Activated CD4-positive, alpha-beta T cell treated with anti-CD3 and anti-CD28 coated beads, Interleukin-2, amount 10 ng/mL, durations not matched to agents 24 days and 14 days (primary cell): ENCODE results near the gene MRE11. TPM values are rescaled to one million over a fixed set of nuclear protein-coding genes. Genes with fewer than 3 reads are reported as not detected.
A peak's percentile ranks its signal among the peaks of the same experiment; 100 is the strongest.

Source experiments
- DNase-seq: peaks from one replicate; pipeline ENCODE4 v3.0.0; 2022
- H3K27ac Mint-ChIP-seq: one replicate; pipeline ENCODE4 v1.8.0; 2022; ENCODE audit warnings: mild to moderate bottlenecking, mixed read lengths
- H3K27me3 Mint-ChIP-seq: one replicate; pipeline ENCODE4 v1.8.0; 2022; ENCODE audit warnings: mixed read lengths
- H3K36me3 Mint-ChIP-seq: one replicate; pipeline ENCODE4 v1.8.0; 2022; ENCODE audit warnings: low read depth, mild to moderate bottlenecking, mixed read lengths
- H3K4me1 Mint-ChIP-seq: one replicate; pipeline ENCODE4 v1.8.0; 2021; ENCODE audit warnings: mixed read lengths
- H3K4me3 Mint-ChIP-seq: one replicate; pipeline ENCODE4 v1.8.0; 2022; ENCODE audit warnings: mild to moderate bottlenecking, moderate library complexity, mixed read lengths
- H3K9me3 Mint-ChIP-seq: one replicate; pipeline ENCODE4 v1.8.0; 2021; ENCODE audit warnings: mixed read lengths
- intact Hi-C: fragments of 100-400 bp; cut with micrococcal nuclease; formaldehyde crosslinking; loops from one replicate; pipeline ENCODE4 v1.15.1; 2023
- total RNA-seq: library from RNA; stranded (reverse); gene quantifications from 2 replicates; pipeline ENCODE4 v1.2.3, GENCODE V29; 2022

Gene MRE11
- total RNA-seq, 1 donor from 2014 or later, result 46.5 TPM

GRCh38 chr11:94481342-94481741, 12.3 kb downstream of the MRE11 start:
- Mint-ChIP-seq H3K9me3 (no peaks in the 10 kb centered on the region), H3K36me3 (peaks cover 46% of the 10 kb centered on the region), H3K27ac (no peak overlapping the region), H3K4me3 (no peak overlapping the region), H3K27me3 (no peaks in the 10 kb centered on the region), H3K4me1 (peaks cover 7% of the 10 kb centered on the region)
- intact Hi-C loops, result no loop called here
- DNase-seq, result no peak

- peaks cover 24% of the 10 kb centered on the region for H3K4me1 Mint-ChIP-seq
- no peak for DNase-seq
- peaks cover 51% of the 10 kb centered on the region for H3K36me3 Mint-ChIP-seq
- H3K27me3 Mint-ChIP-seq, result no peaks in the 10 kb centered on the region
- no peaks in the 10 kb centered on the region for H3K9me3 Mint-ChIP-seq
- no peak overlapping the region for H3K4me3 Mint-ChIP-seq
- intact Hi-C loops, result no loop called here
- no peak overlapping the region for H3K27ac Mint-ChIP-seq
Measured at GRCh38 chr11:94477624-94478023, 16.0 kb downstream of the MRE11 start.

GRCh38 chr11:94472916-94473799, 20.5 kb downstream of the MRE11 start:
- peak overlapping the region; percentile 51 for H3K4me3 Mint-ChIP-seq
- no peaks in the 10 kb centered on the region for H3K27me3 Mint-ChIP-seq
- no peaks in the 10 kb centered on the region for H3K9me3 Mint-ChIP-seq
- intact Hi-C loops, result loop anchor here (1.0 kb wide), 1 partner anchor 20 kb away; the partner anchor contains the start of genes ANKRD49 and MRE11
- peak overlapping the region; percentile 66 for H3K27ac Mint-ChIP-seq
- peaks cover 24% of the 10 kb centered on the region for H3K4me1 Mint-ChIP-seq
- DNase-seq, result peak; percentile 85
- H3K36me3 Mint-ChIP-seq, result peaks cover 46% of the 10 kb centered on the region

- no peaks in the 10 kb centered on the region for H3K27me3 Mint-ChIP-seq
Measured at GRCh38 chr11:94469416-94469815, 24.2 kb downstream of the MRE11 start.

GRCh38 chr11:94459576-94459975, 34.1 kb downstream of the MRE11 start:
- peaks cover 6% of the 10 kb centered on the region for H3K4me1 Mint-ChIP-seq
- H3K36me3 Mint-ChIP-seq, result peaks cover 52% of the 10 kb centered on the region
- H3K27ac Mint-ChIP-seq, result no peak overlapping the region
- no peaks in the 10 kb centered on the region for H3K27me3 Mint-ChIP-seq
- no peaks in the 10 kb centered on the region for H3K9me3 Mint-ChIP-seq
- intact Hi-C loops, result no loop called here
- no peak overlapping the region for H3K4me3 Mint-ChIP-seq
- DNase-seq, result no peak

More at GRCh38 chr11:94469416-94469815, 24.2 kb downstream of the MRE11 start:
- peaks cover 51% of the 10 kb centered on the region for H3K36me3 Mint-ChIP-seq
- peak overlapping the region; percentile 54 for H3K27ac Mint-ChIP-seq
- H3K4me3 Mint-ChIP-seq, result no peak overlapping the region
- H3K9me3 Mint-ChIP-seq, result no peaks in the 10 kb centered on the region
- peaks cover 15% of the 10 kb centered on the region for H3K4me1 Mint-ChIP-seq
- no peak for DNase-seq
- intact Hi-C loops, result no loop called here

GRCh38 chr11:94457118-94458029, 36.3 kb downstream of the MRE11 start:
- DNase-seq, result no peak
- H3K27ac Mint-ChIP-seq, result no peak overlapping the region
- intact Hi-C loops, result no loop called here
- peaks cover 6% of the 10 kb centered on the region for H3K4me1 Mint-ChIP-seq
- peaks cover 43% of the 10 kb centered on the region for H3K36me3 Mint-ChIP-seq
- no peak overlapping the region for H3K4me3 Mint-ChIP-seq
- no peaks in the 10 kb centered on the region for H3K9me3 Mint-ChIP-seq
- H3K27me3 Mint-ChIP-seq, result no peaks in the 10 kb centered on the region

GRCh38 chr11:94455861-94456260, 37.8 kb downstream of the MRE11 start:
- H3K4me3 Mint-ChIP-seq, result no peak overlapping the region
- no peaks in the 10 kb centered on the region for H3K27me3 Mint-ChIP-seq
- intact Hi-C loops, result no loop called here
- DNase-seq, result no peak
- H3K27ac Mint-ChIP-seq, result no peak overlapping the region
- H3K36me3 Mint-ChIP-seq, result peaks cover 32% of the 10 kb centered on the region
- H3K4me1 Mint-ChIP-seq, result peaks cover 6% of the 10 kb centered on the region
- no peaks in the 10 kb centered on the region for H3K9me3 Mint-ChIP-seq

GRCh38 chr11:94454301-94454700, 39.3 kb downstream of the MRE11 start:
- intact Hi-C loops, result no loop called here
- Mint-ChIP-seq H3K36me3 (peaks cover 21% of the 10 kb centered on the region), H3K27ac (no peak overlapping the region), H3K4me1 (peaks cover 3% of the 10 kb centered on the region), H3K4me3 (no peak overlapping the region), H3K9me3 (no peaks in the 10 kb centered on the region), H3K27me3 (no peaks in the 10 kb centered on the region)
- no peak for DNase-seq

- intact Hi-C loops, result no loop called here
- H3K27ac Mint-ChIP-seq, result no peak overlapping the region
- no peak for DNase-seq
- peaks cover 3% of the 10 kb centered on the region for H3K4me1 Mint-ChIP-seq
- H3K4me3 Mint-ChIP-seq, result no peak overlapping the region
- no peaks in the 10 kb centered on the region for H3K27me3 Mint-ChIP-seq
- H3K9me3 Mint-ChIP-seq, result no peaks in the 10 kb centered on the region
- peaks cover 22% of the 10 kb centered on the region for H3K36me3 Mint-ChIP-seq
Measured at GRCh38 chr11:94452988-94453387, 40.7 kb downstream of the MRE11 start.

GRCh38 chr11:94450048-94450447, 43.6 kb downstream of the MRE11 start:
- DNase-seq, result no peak
- H3K36me3 Mint-ChIP-seq, result peaks cover 23% of the 10 kb centered on the region
- no peak overlapping the region for H3K27ac Mint-ChIP-seq
- H3K9me3 Mint-ChIP-seq, result no peaks in the 10 kb centered on the region
- H3K27me3 Mint-ChIP-seq, result no peaks in the 10 kb centered on the region
- H3K4me3 Mint-ChIP-seq, result no peak overlapping the region
- H3K4me1 Mint-ChIP-seq, result no peaks in the 10 kb centered on the region
- intact Hi-C loops, result no loop called here

GRCh38 chr11:94449437-94449836, 44.2 kb downstream of the MRE11 start:
- H3K9me3 Mint-ChIP-seq, result no peaks in the 10 kb centered on the region
- no peaks in the 10 kb centered on the region for H3K4me1 Mint-ChIP-seq
- DNase-seq, result no peak
- H3K36me3 Mint-ChIP-seq, result peaks cover 22% of the 10 kb centered on the region
- H3K4me3 Mint-ChIP-seq, result no peak overlapping the region
- no peak overlapping the region for H3K27ac Mint-ChIP-seq
- no peaks in the 10 kb centered on the region for H3K27me3 Mint-ChIP-seq
- intact Hi-C loops, result no loop called here

GRCh38 chr11:94449029-94449428, 44.6 kb downstream of the MRE11 start:
- H3K4me3 Mint-ChIP-seq, result no peak overlapping the region
- H3K27me3 Mint-ChIP-seq, result no peaks in the 10 kb centered on the region
- peaks cover 26% of the 10 kb centered on the region for H3K36me3 Mint-ChIP-seq
- H3K27ac Mint-ChIP-seq, result no peak overlapping the region
- intact Hi-C loops, result no loop called here
- no peaks in the 10 kb centered on the region for H3K4me1 Mint-ChIP-seq
- no peak for DNase-seq
- no peaks in the 10 kb centered on the region for H3K9me3 Mint-ChIP-seq

- peak overlapping the region; percentile 34 for H3K27ac Mint-ChIP-seq
- peaks cover 2% of the 10 kb centered on the region for H3K4me1 Mint-ChIP-seq
- intact Hi-C loops, result no loop called here
- no peak for DNase-seq
- no peaks in the 10 kb centered on the region for H3K9me3 Mint-ChIP-seq
- H3K4me3 Mint-ChIP-seq, result no peak overlapping the region
- peaks cover 27% of the 10 kb centered on the region for H3K36me3 Mint-ChIP-seq
- no peaks in the 10 kb centered on the region for H3K27me3 Mint-ChIP-seq
Measured at GRCh38 chr11:94447149-94447548, 46.5 kb downstream of the MRE11 start.

- no peaks in the 10 kb centered on the region for H3K27me3 Mint-ChIP-seq
- no peak overlapping the region for H3K4me3 Mint-ChIP-seq
- peaks cover 36% of the 10 kb centered on the region for H3K36me3 Mint-ChIP-seq
- intact Hi-C loops, result no loop called here
- H3K27ac Mint-ChIP-seq, result no peak overlapping the region
- no peak for DNase-seq
- no peaks in the 10 kb centered on the region for H3K9me3 Mint-ChIP-seq
- H3K4me1 Mint-ChIP-seq, result peaks cover 8% of the 10 kb centered on the region
Measured at GRCh38 chr11:94445641-94446040, 48.0 kb downstream of the MRE11 start.
